Caco-2 (cell line): Measurements from ENCODE around the gene CDC6. TPM values are rescaled to one million over a fixed set of nuclear protein-coding genes. Genes with fewer than 3 reads are reported as not detected.
A peak's percentile ranks its signal among the peaks of the same experiment; 100 is the strongest.

Experiments used
- BruUV-seq: library from RNA; stranded (reverse); fragments of 400-500 nt; replicated peaks from 2 replicates; lab custom pipeline; 2021; lab: Mats Ljungman, UMichigan
- CTCF ChIA-PET: fragments of 300-600 bp; sonication (Branson Sonifier 250); formaldehyde crosslinking; loops from one replicate; lab custom pipeline; 2022; ENCODE audit warnings: antibody characterized with exemption; lab: Charles Lee
- POLR2A ChIA-PET: fragments of 300-600 bp; sonication (Branson Sonifier 250); formaldehyde crosslinking; loops from one replicate; lab custom pipeline; 2022; ENCODE audit warnings: antibody characterized with exemption; lab: Charles Lee
- DNase-seq, 2 experiments: peaks; one replicate each; pipeline versions ENCODE4 v3.0.0 to v3.0.0-alpha.2; 2020 to 2022
- H3K27me3 ChIP-seq: replicated peaks from 2 replicates; pipeline ENCODE4 v1.6.0; 2011; ENCODE audit warnings: low read length; ENCODE audit not compliant: control insufficient read depth, insufficient read depth
- H3K36me3 ChIP-seq: 2 replicates; pipeline ENCODE4 v1.5.1; 2011; ENCODE audit warnings: low read length; ENCODE audit not compliant: control insufficient read depth, insufficient read depth
- H3K4me1 ChIP-seq: fragments of 250-450 bp; sonication (Bioruptor Pico); 2 replicates; pipeline ENCODE4 v1.5.1; 2020; ENCODE audit warnings: mild to moderate bottlenecking
- H3K4me3 ChIP-seq: 2 replicates; pipeline ENCODE4 v1.5.1; 2011; ENCODE audit warnings: low read depth, mild to moderate bottlenecking, control low read depth, low read length
- H3K9me3 ChIP-seq: fragments of 250-450 bp; sonication (Bioruptor Pico); 2 replicates; pipeline ENCODE4 v1.5.1; 2020; ENCODE audit warnings: mild to moderate bottlenecking, moderate library complexity
- H3K27ac Mint-ChIP-seq: one replicate; pipeline ENCODE4 v1.8.0; 2022; ENCODE audit warnings: mixed read lengths; ENCODE audit not compliant: unreplicated experiment
- H3K27me3 Mint-ChIP-seq: one replicate; pipeline ENCODE4 v1.8.0; 2022; ENCODE audit warnings: mixed read lengths; ENCODE audit not compliant: insufficient read depth, unreplicated experiment
- H3K36me3 Mint-ChIP-seq: one replicate; pipeline ENCODE4 v1.8.0; 2022; ENCODE audit warnings: mild to moderate bottlenecking, mixed read lengths; ENCODE audit not compliant: insufficient read depth, unreplicated experiment
- H3K4me1 Mint-ChIP-seq: one replicate; pipeline ENCODE4 v1.8.0; 2022; ENCODE audit warnings: low read depth, mixed read lengths; ENCODE audit not compliant: unreplicated experiment
- H3K4me3 Mint-ChIP-seq: one replicate; pipeline ENCODE4 v1.8.0; 2022; ENCODE audit warnings: mild to moderate bottlenecking, moderate library complexity, mixed read lengths; ENCODE audit not compliant: unreplicated experiment
- H3K9me3 Mint-ChIP-seq: one replicate; pipeline ENCODE4 v1.8.0; 2022; ENCODE audit warnings: mixed read lengths; ENCODE audit not compliant: unreplicated experiment
- CTCF ChIP-seq, 2 experiments: fragments of 200-600 bp in 1 of 2; IDR thresholded peaks; 1 replicate in 1 of 2; 2 replicates in 1 of 2; pipeline versions ENCODE4 v1.5.1 to v1.8.0; 2011 to 2022; ENCODE audit warnings: antibody characterized with exemption in 1 of 2, control low read depth in 1 of 2, inconsistent platforms in 1 of 2, low read depth in 1 of 2, low read length in 1 of 2, mild to moderate bottlenecking in 1 of 2, moderate library complexity in 1 of 2; ENCODE audit not compliant: insufficient read depth in 1 of 2, severe bottlenecking in 1 of 2, unreplicated experiment in 1 of 2
- intact Hi-C: fragments of 100-400 bp; cut with micrococcal nuclease; formaldehyde crosslinking; loops from one replicate; pipeline ENCODE4 v1.10.0; 2022; ENCODE audit not compliant: unreplicated experiment
- total RNA-seq: library from RNA; stranded (reverse); gene quantifications from 2 replicates; pipeline ENCODE4 v1.2.3, GENCODE V29; 2022

Gene CDC6
- total RNA-seq, 1 experiment from 2014 or later = 96.4 TPM

GRCh38 chr17:40320756-40321523, 33.3 kb downstream of the CDC6 start:
- no peaks in the 10 kb centered on the region for H3K36me3 ChIP-seq
- H3K4me3 ChIP-seq = no peak overlapping the region
- H3K27me3 Mint-ChIP-seq = no peaks in the 10 kb centered on the region

GRCh38 chr17:40321524-40321929, 33.8 kb downstream of the CDC6 start:
- H3K4me3 Mint-ChIP-seq = no peak overlapping the region
- TF ChIP-seq CTCF (IDR thresholded peaks at IDR 0.05; ENCODE audit: insufficient read depth in 1 of 2, low read depth in 1 of 2, low read length in 1 of 2, severe bottlenecking in 1 of 2, unreplicated experiment in 1 of 2) = no peak
- no peaks in the 10 kb centered on the region for H3K27me3 ChIP-seq
- peaks cover 20% of the 10 kb centered on the region for H3K4me1 Mint-ChIP-seq
- H3K4me3 ChIP-seq = no peak overlapping the region
- H3K27ac Mint-ChIP-seq = no peak overlapping the region
- CTCF ChIA-PET = no interaction called here
- no peaks in the 10 kb centered on the region for H3K36me3 ChIP-seq
- POLR2A ChIA-PET = interaction anchor here (0.5 kb wide), 1 partner anchor 153 kb away, joined by 3 read pairs; no protein-coding TSS in a partner anchor
- BruUV-seq = no TSS peak
- no peaks in the 10 kb centered on the region for H3K36me3 Mint-ChIP-seq
- H3K27me3 Mint-ChIP-seq = no peaks in the 10 kb centered on the region
- H3K4me1 ChIP-seq = peaks cover 15% of the 10 kb centered on the region
- intact Hi-C loops = no loop called here
- no peak for DNase-seq
- no peaks in the 10 kb centered on the region for H3K9me3 Mint-ChIP-seq
- H3K9me3 ChIP-seq = no peaks in the 10 kb centered on the region

More at GRCh38 chr17:40320756-40321523, 33.3 kb downstream of the CDC6 start:
- Mint-ChIP-seq H3K4me3 (no peak overlapping the region), H3K27ac (no peak overlapping the region), H3K4me1 (peaks cover 25% of the 10 kb centered on the region), H3K36me3 (no peaks in the 10 kb centered on the region), H3K9me3 (no peaks in the 10 kb centered on the region)
- no peaks in the 10 kb centered on the region for H3K27me3 ChIP-seq
- BruUV-seq = no TSS peak
- intact Hi-C loops = no loop called here
- no peak for TF ChIP-seq CTCF (IDR thresholded peaks at IDR 0.05; ENCODE audit: insufficient read depth in 1 of 2, low read depth in 1 of 2, low read length in 1 of 2, severe bottlenecking in 1 of 2, unreplicated experiment in 1 of 2)
- H3K9me3 ChIP-seq = no peaks in the 10 kb centered on the region
- CTCF ChIA-PET = no interaction called here
- peak in 1 of 2 experiments; percentile 27 for DNase-seq
- POLR2A ChIA-PET = interaction anchor here (0.5 kb wide), 1 partner anchor 152 kb away, joined by 3 read pairs; no protein-coding TSS in a partner anchor
- H3K4me1 ChIP-seq = peaks cover 15% of the 10 kb centered on the region

- peaks cover 21% of the 10 kb centered on the region for H3K4me1 Mint-ChIP-seq
- Histone ChIP-seq H3K9me3 (no peaks in the 10 kb centered on the region), H3K36me3 (no peaks in the 10 kb centered on the region), H3K4me3 (no peak overlapping the region), H3K4me1 (peaks cover 17% of the 10 kb centered on the region), H3K27me3 (no peaks in the 10 kb centered on the region)
- CTCF ChIA-PET = no interaction called here
- no TSS peak for BruUV-seq
- no peaks in the 10 kb centered on the region for H3K9me3 Mint-ChIP-seq
- POLR2A ChIA-PET = no interaction called here
- H3K4me3 Mint-ChIP-seq = no peak overlapping the region
- no peaks in the 10 kb centered on the region for H3K36me3 Mint-ChIP-seq
- H3K27me3 Mint-ChIP-seq = no peaks in the 10 kb centered on the region
- H3K27ac Mint-ChIP-seq = no peak overlapping the region
- no peak for TF ChIP-seq CTCF (IDR thresholded peaks at IDR 0.05; ENCODE audit: insufficient read depth in 1 of 2, low read depth in 1 of 2, low read length in 1 of 2, severe bottlenecking in 1 of 2, unreplicated experiment in 1 of 2)
- intact Hi-C loops = no loop called here
- DNase-seq = no peak
Measured at GRCh38 chr17:40321961-40322357, 34.3 kb downstream of the CDC6 start.
